Epithelial cell of umbilical artery (primary cell): ENCODE results near the gene A2ML1. TPM values are rescaled to one million over a fixed set of nuclear protein-coding genes. Genes with fewer than 3 reads are reported as not detected.

Experiments used
- total RNA-seq: library from RNA; depleted of rRNA; stranded (reverse); fragments of >200 nt; gene quantifications from 2 replicates; pipeline ENCODE4 v1.2.3, GENCODE V29; 2014

Gene A2ML1
- not detected in 2 replicates for total RNA-seq

GRCh38 chr12:8822298-8822697, at the start of gene A2ML1:
Gene A2ML1 (plus strand): TSS chr12:8822621. CDS start chr12:8822652, 31 bp downstream.

DNA sequence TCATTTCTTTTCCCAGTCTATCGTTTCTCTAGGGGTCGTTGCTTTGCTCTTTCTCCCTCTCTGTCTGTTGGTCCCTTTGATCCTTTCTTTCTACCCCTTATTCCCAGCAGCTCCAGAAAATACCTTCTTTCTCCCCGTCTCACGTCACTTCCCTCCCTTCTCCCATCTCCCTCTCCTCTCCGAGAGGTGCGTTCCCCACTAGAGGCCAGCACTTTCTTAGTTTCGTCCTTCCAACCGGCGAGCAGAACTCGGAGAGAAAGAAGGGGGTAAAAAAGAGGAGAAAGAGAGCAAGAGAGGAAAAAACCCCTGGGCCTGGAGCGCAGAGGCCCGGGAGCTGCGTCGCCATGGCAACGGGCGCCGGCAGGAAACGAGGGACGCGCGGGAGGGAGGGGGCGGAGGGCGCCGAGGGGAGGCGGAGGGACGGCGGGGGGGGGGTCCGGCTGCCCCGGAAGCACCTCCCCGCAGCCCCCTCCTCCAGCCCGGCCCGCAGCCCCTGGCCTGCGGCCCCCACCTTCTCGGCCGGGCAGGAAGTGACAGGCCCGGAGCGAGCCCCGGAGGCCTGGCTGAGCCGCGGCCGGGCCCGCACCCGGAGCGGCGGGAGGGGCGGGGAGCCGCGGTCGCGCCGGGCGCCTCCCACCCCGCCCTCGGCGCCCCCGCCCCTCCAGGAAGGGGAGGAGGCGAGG, 91.8 kb downstream of the A2ML1 start, which contains the start of gene PHC1:
Gene PHC1, plus strand, starts transcription at position 477 of the 683 bp plus-strand sequence. CDS start 3,169 bp downstream, outside the sequence.

Other genes starting within 250 kb of the A2ML1 start
- not detected in 2 replicates for gene AICDA, start 209.8 kb upstream of the A2ML1 start, total RNA-seq
- not detected in 2 replicates for gene MFAP5, start 159.8 kb upstream of the A2ML1 start, total RNA-seq
- 42.9 and 87.8 TPM in 2 replicates for gene RIMKLB, start 124.6 kb upstream of the A2ML1 start, total RNA-seq
- gene PHC1, start 91.9 kb downstream of the A2ML1 start, total RNA-seq = 9.7 and 13.4 TPM in 2 replicates
- 154 and 155 TPM in 2 replicates for gene M6PR, start 127.0 kb downstream of the A2ML1 start, total RNA-seq
- gene KLRG1, start 166.9 kb downstream of the A2ML1 start, total RNA-seq = 14.3 and 40.9 TPM in 2 replicates